Stimulated activated naive B cell treated with anti-CD40 and anti-IgM and Interleukin-4, amounts not matched to agents 10 μg/mL and 1 μg/mL and 100 μg/mL, for 72 hours (primary cell): Measurements from ENCODE around the gene KLF9.

Source experiments
- ATAC-seq, 2 donors: fragments of 150-1000 bp; cut with Tn5 transposase; replicated peaks; 2 replicates each; pipeline ENCODE4 v1.10.0; 2021; ENCODE audit warnings: moderate library complexity in 1 of 2
- DNase-seq: peaks from one replicate; pipeline ENCODE4 v3.0.0; 2021
- H3K27ac Mint-ChIP-seq: one replicate; pipeline ENCODE4 v1.8.0; 2022; ENCODE audit warnings: mild to moderate bottlenecking, mixed read lengths
- H3K27me3 Mint-ChIP-seq, 2 donors: one replicate each; pipeline ENCODE4 v1.8.0; 2022; ENCODE audit warnings: mixed read lengths in 2 of 2
- H3K36me3 Mint-ChIP-seq, 2 donors: one replicate each; pipeline ENCODE4 v1.8.0; 2022; ENCODE audit warnings: mixed read lengths in 2 of 2, mild to moderate bottlenecking in 1 of 2
- H3K4me1 Mint-ChIP-seq, 2 donors: one replicate each; pipeline ENCODE4 v1.8.0; 2022; ENCODE audit warnings: mixed read lengths in 2 of 2, mild to moderate bottlenecking in 1 of 2
- H3K4me3 Mint-ChIP-seq, 2 donors: one replicate each; pipeline ENCODE4 v1.8.0; 2022; ENCODE audit warnings: mild to moderate bottlenecking in 2 of 2, mixed read lengths in 2 of 2, moderate library complexity in 1 of 2
- H3K9me3 Mint-ChIP-seq, 2 donors: one replicate each; pipeline ENCODE4 v1.8.0; 2022; ENCODE audit warnings: mixed read lengths in 2 of 2, mild to moderate bottlenecking in 1 of 2

KLF9 gene

DNA sequence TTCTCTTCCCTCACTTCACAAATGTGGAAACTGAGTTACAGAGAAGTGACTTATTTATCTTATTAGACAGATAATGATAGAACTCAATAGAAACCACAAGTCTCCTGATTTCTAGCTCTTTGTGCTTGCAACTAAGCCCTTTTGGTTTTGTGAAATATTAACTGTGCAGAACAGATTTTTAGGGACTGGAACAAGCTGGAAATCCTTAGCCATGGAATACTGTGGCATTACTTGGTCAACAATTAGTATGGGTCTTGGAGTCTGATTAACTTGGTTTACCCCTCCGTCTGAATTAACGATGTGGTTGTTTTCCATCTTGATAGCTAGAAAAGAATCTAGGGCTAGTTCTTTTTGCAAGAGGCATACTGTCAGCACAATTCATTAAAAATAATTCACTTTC, 584 bp upstream of the KLF9 start:
- no peaks in the 10 kb centered on the region for H3K27me3 Mint-ChIP-seq
- no peaks in the 10 kb centered on the region for H3K9me3 Mint-ChIP-seq
- no peak for DNase-seq
- H3K4me3 Mint-ChIP-seq: peak overlapping the region in 1 of 2 donors; percentile 93
- H3K36me3 Mint-ChIP-seq: peaks cover 2 to 4% of the 10 kb centered on the region in 2 donors
- peaks cover 27 to 41% of the 10 kb centered on the region in 2 donors for H3K4me1 Mint-ChIP-seq
- ATAC-seq: no peak
- peak overlapping the region; percentile 100 for H3K27ac Mint-ChIP-seq

DNA sequence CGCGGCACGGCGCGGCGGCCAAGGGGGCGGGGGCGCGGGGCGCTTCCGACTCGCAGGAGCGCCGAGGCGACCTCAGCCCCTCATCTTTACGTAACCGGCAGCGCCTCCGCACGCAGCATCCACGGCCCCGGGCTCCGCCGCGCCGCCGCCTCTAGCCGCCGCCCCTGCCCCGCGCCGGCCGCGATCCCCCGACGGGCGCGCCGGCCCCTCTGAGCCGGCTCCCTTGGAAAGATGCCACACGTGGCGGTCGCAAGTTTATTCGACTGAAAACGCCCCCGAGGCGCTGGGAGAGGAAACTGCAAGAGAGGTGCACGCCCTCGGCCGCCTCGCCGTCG, 1.0 kb downstream of the KLF9 start:
- peak overlapping the region; percentile 100 for H3K27ac Mint-ChIP-seq
- H3K9me3 Mint-ChIP-seq: no peaks in the 10 kb centered on the region
- ATAC-seq: peak; percentile 34 to 44
- peaks cover 26 to 36% of the 10 kb centered on the region in 2 donors for H3K4me1 Mint-ChIP-seq
- H3K4me3 Mint-ChIP-seq: peak overlapping the region; percentile 93 to 100
- peaks cover 0 to 4% of the 10 kb centered on the region in 2 donors for H3K36me3 Mint-ChIP-seq
- no peak for DNase-seq
- H3K27me3 Mint-ChIP-seq: no peaks in the 10 kb centered on the region

DNA sequence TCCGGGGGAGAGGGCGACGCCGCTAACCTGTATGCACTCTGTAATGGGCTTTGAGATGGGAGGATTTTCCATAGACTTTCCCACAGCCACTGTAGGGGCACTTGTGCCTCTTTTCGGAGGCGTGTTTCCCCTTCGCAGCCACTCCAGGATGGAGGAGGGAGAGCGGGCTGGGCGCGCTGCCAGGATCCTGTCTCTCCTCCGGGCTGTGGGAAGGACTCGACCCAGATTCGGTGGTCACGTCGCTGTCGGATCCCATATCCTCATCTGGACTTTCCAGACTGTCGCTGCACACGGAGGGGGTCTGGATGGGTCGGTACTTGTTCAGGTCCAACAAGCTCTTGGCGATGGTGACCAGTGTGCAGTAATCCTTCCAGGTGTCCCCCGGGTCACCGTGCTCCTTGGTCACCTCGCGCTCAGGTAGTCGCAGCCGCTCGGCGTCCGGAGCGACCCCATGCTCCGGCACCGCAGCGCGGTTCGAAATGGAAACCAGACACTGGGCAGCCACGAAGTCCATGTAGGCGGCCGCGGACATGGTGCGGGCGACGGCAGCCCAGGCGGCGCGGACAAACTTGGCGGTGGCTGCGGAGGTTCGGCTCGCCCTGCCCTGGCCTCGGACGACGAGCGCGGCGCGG, 1.5 kb downstream of the KLF9 start:
- peaks cover 23 to 34% of the 10 kb centered on the region in 2 donors for H3K4me1 Mint-ChIP-seq
- no peak for ATAC-seq

DNA sequence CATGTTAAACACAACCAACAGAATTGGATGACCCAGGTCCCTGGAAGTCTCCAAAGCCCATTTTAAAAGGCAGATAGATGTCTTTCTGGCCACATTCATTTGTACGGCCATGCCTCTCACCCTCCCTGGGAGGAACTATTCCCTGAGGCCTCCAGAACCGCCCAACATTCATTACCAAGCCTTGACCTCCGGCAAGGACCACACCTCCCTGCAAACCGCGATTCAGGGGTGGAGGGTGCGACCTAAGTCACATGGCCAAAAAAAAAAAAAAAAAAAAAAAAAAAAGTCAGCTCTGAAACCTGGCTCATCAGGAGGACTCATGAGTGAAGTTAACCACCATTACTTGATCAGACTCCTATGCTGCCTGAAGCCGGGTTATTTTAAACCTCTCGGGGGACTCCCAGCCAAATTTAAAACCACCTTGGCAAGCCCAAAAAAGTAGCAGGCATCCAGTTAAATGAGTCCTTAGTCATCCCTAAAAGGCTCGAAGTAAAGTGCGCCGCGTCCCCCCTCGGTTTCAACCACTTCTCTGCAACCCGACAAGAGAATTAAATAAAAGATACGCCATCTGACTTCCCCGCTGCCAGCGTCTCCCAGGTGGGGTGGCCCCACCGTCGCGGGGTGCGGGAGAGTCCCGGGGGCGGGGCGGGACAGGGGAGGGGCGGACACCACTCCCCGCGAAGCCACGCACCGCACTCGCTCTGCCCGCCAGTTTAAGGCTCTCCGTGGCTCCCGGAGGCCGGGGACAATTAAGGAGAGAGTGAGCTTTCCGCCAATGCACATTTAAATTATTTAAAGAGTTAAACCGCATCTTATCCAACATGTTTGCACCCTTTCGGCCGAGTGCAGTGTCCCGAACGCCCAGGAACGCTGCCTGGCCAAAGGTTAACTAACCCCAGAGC, 2.3 kb downstream of the KLF9 start:
- Mint-ChIP-seq H3K4me3 (peak overlapping the region; percentile 90 to 93), H3K4me1 (peaks cover 29 to 41% of the 10 kb centered on the region in 2 donors), H3K9me3 (no peaks in the 10 kb centered on the region), H3K27me3 (no peaks in the 10 kb centered on the region), H3K27ac (peak overlapping the region; percentile 96), H3K36me3 (peaks cover 0 to 4% of the 10 kb centered on the region in 2 donors)
- ATAC-seq (peak; percentile 41 to 42), DNase-seq (peak; percentile 63)

More for the DNA sequence above, 1.5 kb downstream of the KLF9 start:
- Mint-ChIP-seq H3K27me3 (no peaks in the 10 kb centered on the region), H3K36me3 (peaks cover 0 to 4% of the 10 kb centered on the region in 2 donors), H3K9me3 (no peaks in the 10 kb centered on the region), H3K4me3 (peak overlapping the region; percentile 90 to 93), H3K27ac (peak overlapping the region; percentile 96)
- no peak for DNase-seq

DNA sequence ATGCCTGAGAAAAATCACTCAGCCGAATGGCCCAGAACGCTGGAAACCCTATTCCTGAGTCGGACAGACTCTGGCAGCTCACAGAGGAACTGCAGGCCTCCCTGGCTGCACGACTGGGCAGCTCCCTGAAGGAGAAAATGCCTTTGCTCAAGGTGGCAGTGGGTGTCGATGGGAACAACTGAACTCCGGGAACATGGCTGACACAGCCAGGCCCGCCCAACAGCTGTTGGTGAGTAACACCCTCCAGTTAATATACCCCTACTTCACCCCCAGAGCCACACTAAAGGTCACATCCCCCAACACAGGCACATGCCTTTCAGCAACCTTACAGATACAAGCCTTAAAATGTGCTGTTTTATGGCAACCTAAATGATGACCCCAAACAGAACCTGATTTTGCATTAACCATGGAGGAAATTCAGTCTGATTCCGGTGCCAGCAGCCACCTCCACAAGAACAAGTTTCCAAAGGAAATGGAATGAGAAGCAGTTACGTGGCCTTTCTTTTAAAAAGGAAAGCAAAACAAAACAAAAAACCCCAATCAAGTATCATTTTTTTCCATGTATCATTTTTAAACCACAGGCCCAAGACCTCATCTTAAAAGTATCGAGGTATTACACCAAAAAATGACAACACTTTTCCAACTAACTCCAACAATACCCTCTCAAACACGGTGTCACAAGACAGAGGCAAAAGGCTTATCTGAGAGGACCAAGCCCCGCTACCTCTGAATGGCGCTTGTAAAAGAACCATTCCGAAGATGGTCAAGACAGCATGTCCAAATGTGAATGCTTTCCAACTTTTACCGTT, 3.1 kb downstream of the KLF9 start:
- DNase-seq (no peak), ATAC-seq (peak in 1 of 2 donors; percentile 3)
- H3K9me3 Mint-ChIP-seq: no peaks in the 10 kb centered on the region
- H3K27ac Mint-ChIP-seq: peak overlapping the region; percentile 96
- peak overlapping the region; percentile 90 to 93 for H3K4me3 Mint-ChIP-seq
- no peaks in the 10 kb centered on the region for H3K27me3 Mint-ChIP-seq
- peaks cover 35 to 50% of the 10 kb centered on the region in 2 donors for H3K4me1 Mint-ChIP-seq
- peaks cover 0 to 4% of the 10 kb centered on the region in 2 donors for H3K36me3 Mint-ChIP-seq

DNA sequence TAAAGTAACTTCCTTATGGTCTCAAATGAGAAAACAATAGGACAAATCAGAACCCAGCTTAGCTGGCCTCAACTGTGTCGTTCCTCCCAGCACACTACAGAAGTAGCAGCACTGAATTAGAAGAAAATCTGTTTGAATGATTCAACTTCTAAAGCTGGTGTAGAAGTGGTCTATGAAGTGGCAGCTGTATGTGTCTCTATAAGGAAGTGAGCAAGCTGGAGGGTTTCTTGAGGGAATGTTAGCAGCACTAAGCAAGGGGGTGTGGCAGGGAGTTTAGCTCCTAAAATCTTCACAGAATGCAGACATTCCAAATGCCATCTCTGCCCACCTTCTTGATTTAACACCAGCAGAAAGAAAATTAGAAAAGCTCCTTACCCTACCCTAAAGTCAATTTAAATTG, 4.1 kb downstream of the KLF9 start:
- H3K4me1 Mint-ChIP-seq: peaks cover 40 to 60% of the 10 kb centered on the region in 2 donors
- H3K4me3 Mint-ChIP-seq: peak overlapping the region; percentile 90 to 93
- no peak for ATAC-seq
- no peaks in the 10 kb centered on the region for H3K27me3 Mint-ChIP-seq
- peak overlapping the region; percentile 63 for H3K27ac Mint-ChIP-seq
- H3K36me3 Mint-ChIP-seq: peaks cover 0 to 4% of the 10 kb centered on the region in 2 donors
- DNase-seq: no peak
- no peaks in the 10 kb centered on the region for H3K9me3 Mint-ChIP-seq

DNA sequence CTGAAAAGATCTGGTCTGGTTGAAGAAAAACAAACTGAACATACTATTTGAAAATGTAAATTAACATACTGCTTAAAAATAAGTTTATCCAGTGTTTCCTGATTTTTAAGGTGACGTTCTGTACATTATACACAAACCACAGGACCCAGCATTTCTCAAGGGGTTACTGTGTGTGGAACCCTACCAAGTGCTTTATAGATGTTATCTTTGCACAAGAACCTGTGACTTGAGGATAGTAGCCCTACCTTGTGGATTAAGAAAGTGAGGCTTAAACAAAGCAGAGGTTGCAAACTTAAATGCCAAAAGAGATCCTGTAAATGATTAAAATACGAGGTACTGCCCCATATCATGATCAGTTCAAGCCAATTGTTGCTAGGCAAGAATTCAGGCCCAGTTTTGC, 4.7 kb downstream of the KLF9 start:
- H3K4me3 Mint-ChIP-seq: no peak overlapping the region

DNA sequence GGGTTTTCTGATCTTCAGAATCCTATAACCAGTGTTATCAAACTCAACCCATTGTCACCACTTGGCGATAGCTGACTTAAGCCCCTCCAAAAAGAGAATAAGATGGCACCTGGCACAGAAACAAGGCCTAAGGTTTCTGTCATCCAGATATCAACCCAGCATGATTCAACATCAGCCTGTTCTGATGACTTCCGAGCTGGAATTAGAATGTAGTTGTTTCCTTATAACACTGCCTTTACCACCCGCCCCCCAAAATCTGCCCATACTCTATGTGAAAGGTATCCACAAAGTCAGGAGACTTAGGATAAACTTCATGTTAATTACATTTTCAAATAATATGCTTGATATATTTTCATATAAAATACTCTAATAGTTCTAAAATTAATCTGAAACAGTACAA, 5.2 kb downstream of the KLF9 start:
- H3K9me3 Mint-ChIP-seq: no peaks in the 10 kb centered on the region
- no peak overlapping the region for H3K4me3 Mint-ChIP-seq

More for the DNA sequence above, 4.7 kb downstream of the KLF9 start:
- H3K9me3 Mint-ChIP-seq: no peaks in the 10 kb centered on the region
- H3K27me3 Mint-ChIP-seq: no peaks in the 10 kb centered on the region
- ATAC-seq (no peak), DNase-seq (no peak)
- peak overlapping the region; percentile 63 for H3K27ac Mint-ChIP-seq
- peaks cover 0 to 4% of the 10 kb centered on the region in 2 donors for H3K36me3 Mint-ChIP-seq
- peaks cover 44 to 63% of the 10 kb centered on the region in 2 donors for H3K4me1 Mint-ChIP-seq

DNA sequence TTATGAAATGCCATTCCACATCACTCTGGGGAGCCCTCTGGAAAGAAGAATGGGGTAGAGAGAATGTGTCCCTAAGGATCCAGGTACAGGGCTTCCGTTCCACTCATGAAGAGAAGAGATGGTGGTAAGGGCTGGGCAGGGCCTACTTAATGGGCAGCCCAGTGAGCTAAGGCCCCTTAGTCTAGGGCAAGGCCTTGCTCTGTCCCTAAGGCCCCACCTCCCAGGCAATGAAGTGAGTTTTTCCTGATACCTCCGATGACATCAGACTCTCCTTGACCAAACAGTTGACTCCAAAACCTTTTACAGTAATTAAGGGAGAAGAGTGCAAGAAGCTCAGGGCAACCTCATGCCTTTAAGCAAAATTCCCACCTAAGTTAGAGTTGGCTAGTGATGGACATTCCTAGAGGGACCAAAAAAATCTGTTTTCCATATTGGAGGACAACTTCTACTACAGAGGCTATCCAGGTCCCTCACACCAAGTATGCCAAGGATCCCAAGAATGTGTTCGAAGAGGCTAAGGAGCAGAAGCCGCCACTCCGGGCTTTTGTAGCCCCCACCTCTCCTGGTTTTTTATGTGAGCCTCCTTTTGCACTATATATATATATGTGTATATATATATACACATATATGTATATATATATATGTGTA, 5.9 kb downstream of the KLF9 start:
- no peaks in the 10 kb centered on the region for H3K9me3 Mint-ChIP-seq
- no peak overlapping the region for H3K27ac Mint-ChIP-seq
- H3K4me3 Mint-ChIP-seq: no peak overlapping the region

More for the DNA sequence above, 5.2 kb downstream of the KLF9 start:
- ATAC-seq (no peak), DNase-seq (no peak)
- peaks cover 0 to 4% of the 10 kb centered on the region in 2 donors for H3K36me3 Mint-ChIP-seq
- no peak overlapping the region for H3K27ac Mint-ChIP-seq
- no peaks in the 10 kb centered on the region for H3K27me3 Mint-ChIP-seq
- peaks cover 41 to 58% of the 10 kb centered on the region in 2 donors for H3K4me1 Mint-ChIP-seq

DNA sequence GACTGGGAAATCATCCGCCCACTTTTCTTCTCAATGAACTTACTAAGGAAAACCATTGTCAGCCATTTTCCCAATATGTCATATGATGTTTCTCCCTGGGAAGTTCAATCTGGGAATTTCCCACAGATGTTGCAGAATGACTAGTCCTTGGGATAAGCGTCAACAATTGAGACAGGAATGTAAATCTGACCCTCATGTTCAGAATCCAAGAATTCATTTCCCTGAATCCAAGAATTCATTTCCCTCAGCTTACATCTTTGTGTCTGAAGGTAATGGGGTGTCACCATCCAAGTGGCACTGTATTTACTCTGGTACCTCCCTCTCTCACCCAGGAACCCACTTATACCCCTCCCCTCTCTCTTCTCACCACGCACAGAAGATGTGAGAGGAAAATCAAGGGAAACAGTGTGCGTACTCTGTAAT, 7.4 kb downstream of the KLF9 start:
- no peak for DNase-seq
- peak overlapping the region; percentile 3 to 10 for H3K4me3 Mint-ChIP-seq

More for the DNA sequence above, 5.9 kb downstream of the KLF9 start:
- no peak for DNase-seq
- H3K27me3 Mint-ChIP-seq: no peaks in the 10 kb centered on the region
- ATAC-seq: no peak
- peaks cover 45 to 61% of the 10 kb centered on the region in 2 donors for H3K4me1 Mint-ChIP-seq
- no peaks in the 10 kb centered on the region for H3K36me3 Mint-ChIP-seq

DNA sequence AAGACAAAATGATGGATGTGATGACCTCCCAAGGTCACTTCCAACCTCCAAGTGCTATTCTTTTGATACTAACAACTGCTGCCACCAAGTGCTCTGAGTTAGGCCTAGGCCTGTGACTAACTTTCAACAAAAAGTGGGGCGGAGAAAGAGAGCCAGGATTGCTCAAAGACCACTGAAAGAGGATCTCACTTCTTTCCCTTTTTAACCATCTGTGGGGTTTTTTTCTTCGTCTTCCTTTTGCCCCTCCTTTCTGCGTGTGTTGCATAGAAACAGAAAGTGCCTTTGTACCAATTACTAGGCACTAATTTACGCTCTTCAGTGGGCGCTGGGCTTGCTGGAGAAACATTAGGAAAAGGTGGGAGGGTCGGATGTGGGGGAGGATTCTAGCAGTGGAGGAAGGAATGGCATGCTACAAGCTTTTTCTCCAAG, 8.0 kb downstream of the KLF9 start:
- ATAC-seq: peak; percentile 93 to 94
- peak overlapping the region; percentile 87 to 93 for H3K4me3 Mint-ChIP-seq
- peak overlapping the region; percentile 98 for H3K27ac Mint-ChIP-seq
- peaks cover 40 to 61% of the 10 kb centered on the region in 2 donors for H3K4me1 Mint-ChIP-seq
- no peaks in the 10 kb centered on the region for H3K27me3 Mint-ChIP-seq
- no peaks in the 10 kb centered on the region for H3K36me3 Mint-ChIP-seq
- DNase-seq: peak; percentile 58
- H3K9me3 Mint-ChIP-seq: no peaks in the 10 kb centered on the region

More for the DNA sequence above, 7.4 kb downstream of the KLF9 start:
- Mint-ChIP-seq H3K36me3 (no peaks in the 10 kb centered on the region), H3K27ac (peak overlapping the region; percentile 98), H3K9me3 (no peaks in the 10 kb centered on the region), H3K4me1 (peaks cover 45 to 67% of the 10 kb centered on the region in 2 donors), H3K27me3 (no peaks in the 10 kb centered on the region)
- ATAC-seq: no peak

DNA sequence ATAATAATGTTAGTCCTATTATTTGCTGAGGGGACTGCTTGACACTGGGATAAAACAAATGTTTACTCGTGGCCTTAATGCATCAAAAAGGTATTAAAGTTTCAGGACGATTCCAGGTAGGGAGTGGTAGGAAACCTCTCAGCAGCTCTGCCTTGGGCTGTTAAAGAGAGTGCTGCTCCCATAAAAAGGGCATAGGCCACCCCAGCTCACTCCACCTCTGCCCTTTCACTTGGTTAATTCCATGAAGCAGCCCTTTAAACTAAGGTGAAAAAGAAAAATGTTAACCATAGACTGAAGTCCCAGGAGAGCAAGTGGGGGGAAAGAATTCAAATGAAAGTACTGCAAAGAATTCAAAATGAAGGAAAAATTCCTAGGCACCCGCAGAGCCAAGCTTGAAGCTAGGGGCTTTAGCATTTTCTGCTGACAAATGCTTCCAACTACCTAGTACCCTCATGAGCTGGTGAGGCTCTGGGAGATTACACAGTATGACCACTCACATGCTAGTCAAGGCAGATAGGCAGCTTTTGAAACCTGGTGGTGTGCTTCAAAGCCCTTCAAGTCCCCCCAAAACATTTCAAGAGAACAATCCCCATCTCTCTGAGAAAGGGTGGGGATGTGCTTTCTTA, 8.5 kb downstream of the KLF9 start:
- Mint-ChIP-seq H3K27ac (peak overlapping the region; percentile 98), H3K4me1 (peaks cover 36 to 56% of the 10 kb centered on the region in 2 donors), H3K4me3 (peak overlapping the region; percentile 87 to 93), H3K27me3 (no peaks in the 10 kb centered on the region), H3K36me3 (no peaks in the 10 kb centered on the region), H3K9me3 (no peaks in the 10 kb centered on the region)
- ATAC-seq (peak; percentile 62 to 65), DNase-seq (no peak)

DNA sequence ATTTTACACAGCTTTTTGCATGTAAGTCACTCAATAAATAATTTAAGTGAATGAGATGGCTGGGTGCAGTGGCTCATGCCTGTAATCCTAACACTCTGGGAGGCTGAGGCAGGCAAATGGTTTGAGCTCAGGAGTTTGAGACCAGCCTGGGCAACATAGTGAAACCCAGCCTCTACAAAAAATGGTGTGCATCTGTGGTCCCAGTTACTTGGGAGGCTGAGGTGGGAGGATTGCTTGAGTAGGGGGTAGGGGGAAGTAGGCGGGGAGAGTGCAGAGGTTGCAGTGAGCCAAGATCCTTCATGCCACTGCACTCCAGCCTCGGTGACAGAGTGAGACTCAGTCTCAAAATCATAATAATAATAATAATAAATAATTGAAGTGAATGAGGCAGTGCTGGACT, 10.2 kb downstream of the KLF9 start:
- no peak overlapping the region for H3K27ac Mint-ChIP-seq
- H3K4me3 Mint-ChIP-seq: no peak overlapping the region
- DNase-seq (no peak), ATAC-seq (no peak)
- H3K9me3 Mint-ChIP-seq: no peaks in the 10 kb centered on the region
- no peaks in the 10 kb centered on the region for H3K27me3 Mint-ChIP-seq
- H3K4me1 Mint-ChIP-seq: peaks cover 33 to 61% of the 10 kb centered on the region in 2 donors
- no peaks in the 10 kb centered on the region for H3K36me3 Mint-ChIP-seq
